ENCODE data around the gene SSTR5.

GRCh38 chr16:1124795-1125194 lies 52.2 kb downstream of the SSTR5 start:
- TF ChIP-seq POLR2A (IDR thresholded peaks at IDR 0.05; ENCODE audit: low read depth, low read length) (no peak), POLR2AphosphoS5 (IDR thresholded peaks at IDR 0.05; ENCODE audit: low read depth, low read length) (no peak), TAF1 (IDR thresholded peaks at IDR 0.05; ENCODE audit: borderline replicate concordance, low read depth, low read length) (no peak)
